GM18867 (cell line): ENCODE measurements around the gene SP6.
A peak's percentile ranks its signal among the peaks of the same experiment; 100 is the strongest.

Experiments used
- ATAC-seq: cut with Tn5 transposase; IDR thresholded peaks from one replicate; pipeline ENCODE4 v1.9.1; 2021; ENCODE audit warnings: mild to moderate bottlenecking, moderate library complexity; ENCODE audit not compliant: unreplicated experiment

Gene SP6

DNA sequence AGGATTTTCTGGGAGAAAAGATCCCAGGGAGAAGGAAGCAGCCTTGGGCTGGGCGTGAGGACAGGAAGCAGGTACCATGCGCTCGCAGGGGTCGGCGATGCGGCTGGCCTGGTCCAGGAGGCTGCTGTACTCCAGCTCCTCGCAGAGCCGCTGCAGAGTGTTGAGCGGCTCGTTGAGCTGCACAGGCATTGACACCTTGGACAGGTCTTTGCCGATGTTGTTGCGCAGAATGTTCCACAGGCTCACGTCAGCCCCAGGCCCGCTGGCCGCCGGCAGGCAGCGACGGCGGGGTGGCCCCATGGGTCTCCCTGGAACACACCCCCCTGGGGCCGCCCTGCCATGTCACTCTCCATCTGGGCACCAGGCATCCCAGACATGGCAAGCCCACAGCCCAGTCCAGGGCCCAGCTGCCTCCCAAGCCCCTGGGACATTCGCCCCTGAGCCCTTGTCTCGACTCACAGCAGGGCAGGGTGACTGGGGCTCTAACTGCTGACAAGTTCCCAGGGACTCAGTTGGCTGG, 37.4 kb downstream of the SP6 start:
- ATAC-seq, result no peak

DNA sequence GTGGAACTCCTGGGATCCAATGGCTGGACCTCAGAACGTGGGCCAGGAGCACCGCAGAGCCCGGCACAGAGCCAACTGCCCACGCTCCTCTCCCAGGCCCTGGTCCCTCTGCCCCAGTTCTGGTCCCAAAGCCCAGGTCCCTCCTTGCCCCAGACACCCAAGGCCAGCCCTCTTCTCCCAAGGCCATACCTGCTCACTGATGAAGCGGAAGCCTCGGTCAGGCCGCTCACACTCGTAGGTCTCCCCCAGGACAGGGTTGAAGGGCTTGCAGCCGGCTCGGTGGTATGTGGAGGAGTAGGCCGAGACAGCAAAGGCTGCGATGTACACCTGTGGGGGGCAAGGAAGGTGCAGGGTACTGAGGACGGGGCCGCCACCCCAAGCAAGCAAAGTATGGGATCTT, 37.9 kb downstream of the SP6 start:
- ATAC-seq, result no peak

DNA sequence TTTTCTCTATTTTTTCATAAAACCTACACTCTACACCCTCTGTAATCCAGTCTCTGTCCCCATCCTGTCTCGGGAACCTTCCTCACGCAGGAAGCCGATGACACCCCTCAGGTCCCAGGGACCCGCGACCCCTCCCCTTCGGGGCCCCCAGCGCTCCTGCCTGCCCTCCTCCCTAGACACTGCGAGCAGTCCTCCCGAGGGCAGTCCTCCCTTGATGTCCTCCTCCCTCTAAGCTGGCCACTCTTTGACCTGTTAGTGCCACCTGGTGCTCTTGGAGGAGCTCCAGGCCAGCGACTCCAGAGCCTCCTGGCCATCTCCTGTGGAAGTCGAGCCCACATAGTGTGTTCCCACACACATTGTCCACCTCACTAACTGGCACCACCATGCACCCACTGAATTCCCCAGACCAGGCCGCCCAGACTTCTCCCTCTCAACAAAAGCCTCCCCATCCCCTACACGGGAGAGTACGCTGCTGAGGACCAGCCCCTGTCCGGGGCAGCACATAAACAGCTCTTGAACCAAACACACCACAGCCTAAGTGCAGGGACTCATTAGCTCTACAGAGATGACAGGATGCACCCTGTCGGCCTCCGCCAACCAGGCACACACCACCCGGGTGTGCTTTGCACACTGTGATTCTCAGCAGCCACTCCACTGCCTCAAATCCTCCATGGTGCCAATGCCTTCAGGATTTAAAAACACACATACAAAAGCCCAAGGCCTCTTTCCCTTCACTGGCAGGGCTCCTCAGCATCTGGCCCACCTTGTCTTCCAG, 38.6 kb downstream of the SP6 start:
- no peak for ATAC-seq

DNA sequence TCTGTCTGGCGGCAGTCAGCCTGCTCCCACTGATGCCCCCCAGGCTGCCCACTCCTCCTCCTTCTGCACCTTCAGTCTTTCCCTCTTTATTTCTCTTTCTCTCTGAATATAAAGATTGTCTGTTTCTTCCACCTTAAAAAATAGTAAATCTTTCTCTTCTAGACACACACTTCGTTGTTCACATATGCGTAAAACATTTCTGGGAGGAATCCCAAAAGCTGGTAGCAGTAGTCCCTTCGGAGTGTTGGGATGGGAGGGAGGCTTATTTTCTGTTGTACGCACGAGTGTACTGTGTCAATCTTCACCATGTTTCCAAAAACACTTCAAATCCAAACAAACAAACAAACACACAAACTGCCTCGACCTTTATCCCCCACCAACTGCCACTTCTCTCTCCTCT, 39.3 kb downstream of the SP6 start:
- no peak for ATAC-seq

DNA sequence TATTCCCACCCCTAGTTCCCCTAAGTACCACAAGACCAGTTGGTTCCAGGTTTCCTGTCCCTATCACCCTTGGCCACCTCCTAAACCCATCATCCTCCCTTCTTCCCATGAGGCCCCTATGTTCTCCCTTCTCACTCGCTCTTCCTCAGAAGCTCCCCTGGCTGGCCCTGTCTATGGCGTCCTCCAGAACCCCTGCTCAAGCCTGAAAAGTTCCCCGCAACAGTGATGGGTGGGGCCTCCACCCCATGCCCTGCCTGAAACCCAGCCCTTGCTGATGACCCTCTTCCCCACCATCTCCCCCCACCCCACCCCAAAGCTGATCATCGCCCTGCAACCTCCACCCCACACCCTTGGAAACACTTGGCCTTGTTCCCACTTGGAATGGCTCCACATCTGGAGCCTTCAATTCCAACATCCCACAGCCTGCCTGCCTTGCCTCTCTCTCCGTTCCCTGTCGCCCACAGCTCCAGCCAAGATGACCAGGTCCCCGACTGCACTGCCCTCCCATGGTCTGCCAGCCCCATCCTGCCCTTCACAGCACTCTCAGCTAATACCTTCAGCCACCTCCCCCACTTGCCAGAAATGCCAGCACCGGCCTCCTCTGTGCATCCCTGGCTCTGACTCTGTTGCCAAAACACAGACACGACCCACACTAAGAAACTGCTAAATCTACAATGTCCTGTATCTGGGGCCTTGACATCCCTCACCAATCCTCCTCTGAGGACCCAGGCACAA, 39.9 kb downstream of the SP6 start:
- no peak for ATAC-seq

DNA sequence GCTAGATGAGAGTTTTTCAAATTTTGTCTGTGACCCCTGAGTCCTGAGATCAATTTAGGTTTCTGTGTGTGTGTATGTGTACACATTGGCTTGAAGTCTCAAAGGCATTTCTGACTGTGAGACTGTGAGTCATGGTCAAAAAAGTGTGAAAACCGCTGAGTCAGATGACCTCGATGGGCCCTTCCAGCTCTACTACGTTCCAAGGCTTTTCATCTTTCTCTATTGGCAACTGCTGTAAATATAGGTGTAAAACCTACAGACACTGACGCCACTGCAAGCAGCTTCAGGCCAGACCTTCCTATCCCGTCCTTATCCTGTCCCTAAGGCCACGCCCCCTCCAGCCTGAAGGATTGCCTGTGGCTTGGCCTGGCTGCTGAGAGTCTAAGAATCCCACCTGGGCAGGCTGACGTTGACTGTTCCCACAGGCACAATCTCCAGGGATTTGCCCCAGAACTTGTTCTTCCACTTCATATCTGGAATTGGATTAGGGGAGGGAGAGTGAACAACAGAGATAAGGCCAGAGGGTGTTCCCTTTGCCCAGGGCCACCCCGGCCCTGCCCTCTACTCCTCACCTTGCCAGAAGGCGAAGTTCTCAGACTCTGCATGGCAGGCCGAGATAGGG, 40.7 kb downstream of the SP6 start:
- ATAC-seq, result peak; percentile 61

DNA sequence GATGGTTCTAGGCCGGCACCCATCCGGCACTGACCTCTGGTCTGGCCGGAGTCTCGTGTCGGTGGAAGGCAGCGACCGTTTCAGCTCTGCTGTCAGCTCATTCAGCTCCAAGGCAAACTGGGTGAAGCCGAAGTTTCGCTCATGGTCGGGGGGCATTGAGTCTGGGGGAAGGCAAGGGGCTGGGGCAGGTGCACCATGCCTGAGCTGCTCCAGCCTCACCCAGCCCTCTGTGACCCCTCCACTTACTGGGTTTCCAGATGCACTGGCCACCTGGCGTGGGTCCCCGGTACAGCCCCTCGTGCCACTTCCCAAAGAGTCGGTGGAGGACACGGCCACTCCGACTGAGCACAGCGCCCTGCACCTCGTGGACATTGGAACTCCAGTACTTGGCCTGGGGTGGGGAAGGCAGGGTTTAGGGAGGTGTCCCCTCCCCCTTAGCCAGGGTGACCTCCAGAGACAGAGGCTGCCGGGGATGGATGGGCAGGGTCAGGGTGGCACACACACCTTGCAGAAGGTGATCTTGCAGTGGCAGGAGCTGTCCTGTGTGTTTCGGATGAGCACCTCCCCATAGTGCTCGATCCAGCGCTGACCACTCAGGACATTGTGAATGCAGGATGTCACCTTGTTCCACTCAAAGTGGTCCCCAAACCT, 42.0 kb downstream of the SP6 start:
- no peak for ATAC-seq

DNA sequence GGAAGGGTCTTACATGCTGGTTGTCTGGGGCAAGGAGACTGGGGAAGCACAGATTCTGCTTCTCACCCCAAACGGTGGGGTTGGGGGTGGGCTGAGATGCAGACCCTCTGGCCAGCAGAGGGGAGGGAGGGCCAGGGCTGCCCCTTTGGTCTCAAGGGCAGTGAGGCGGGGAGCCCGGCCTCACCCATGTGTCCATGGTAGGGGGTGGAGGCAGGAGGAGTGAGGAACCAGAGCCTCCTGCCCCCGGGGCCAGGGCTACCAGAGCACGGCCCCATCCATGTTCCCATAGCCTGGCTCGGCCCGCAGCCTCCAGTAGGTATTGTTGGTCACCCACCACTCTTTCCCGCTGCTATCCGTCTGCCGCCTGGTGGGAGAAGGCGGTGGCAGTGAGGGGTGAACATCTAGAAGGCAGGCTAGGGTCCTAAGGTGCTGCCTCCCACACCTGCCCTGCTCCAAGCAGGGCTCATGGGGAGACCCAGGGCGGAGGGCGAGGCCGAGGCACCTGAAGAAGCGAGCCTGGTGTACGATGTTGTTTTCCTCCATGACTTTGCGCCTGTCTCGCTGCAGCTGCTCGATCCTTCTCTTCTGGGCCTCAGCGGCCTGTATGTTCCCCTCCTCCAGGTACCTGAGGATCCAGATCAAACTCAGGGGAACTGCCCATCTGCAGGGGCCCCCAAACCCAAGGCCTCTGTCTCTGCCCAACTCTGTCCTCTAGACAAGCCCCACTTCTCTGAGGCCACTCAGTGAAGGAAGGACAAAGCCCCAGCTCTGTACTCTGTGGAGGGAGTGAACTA, 42.7 kb downstream of the SP6 start:
- no peak for ATAC-seq

DNA sequence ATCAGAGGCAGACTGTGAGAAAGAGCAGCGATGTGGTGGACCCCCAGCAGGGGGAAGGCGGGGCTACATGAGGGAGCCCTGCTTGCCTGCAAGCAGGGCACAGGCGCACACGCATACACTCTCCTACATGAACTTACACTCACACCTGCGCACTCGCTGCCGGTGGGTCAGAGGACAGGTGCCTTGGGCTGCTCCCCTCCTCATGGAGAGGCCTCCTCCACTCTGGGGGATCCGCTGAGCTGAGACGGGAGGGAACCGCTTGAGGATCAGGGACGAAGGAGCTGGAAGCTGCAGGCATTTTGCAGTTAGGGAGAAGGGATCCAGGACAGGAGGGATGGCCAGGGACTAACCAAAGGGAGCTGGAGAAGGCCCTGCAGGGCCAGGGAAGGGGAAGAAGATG, 43.5 kb downstream of the SP6 start:
- ATAC-seq, result no peak

DNA sequence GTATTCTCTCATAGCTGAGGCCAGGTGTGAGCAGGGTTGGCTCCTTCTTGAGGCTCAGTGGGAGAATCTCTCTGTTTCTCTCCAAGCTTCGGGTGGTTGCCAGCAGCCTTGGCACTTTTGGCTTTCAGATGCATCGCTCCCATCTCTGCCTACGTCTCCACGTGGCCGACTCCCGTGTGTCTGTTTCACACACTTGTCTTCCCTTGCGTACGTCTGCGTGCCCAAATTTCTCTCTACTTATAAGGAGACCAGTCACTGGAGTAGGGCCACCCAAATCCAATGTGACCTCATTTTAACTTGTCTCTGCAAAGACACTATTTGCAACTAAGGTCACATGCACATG, 44.1 kb downstream of the SP6 start:
- no peak for ATAC-seq

DNA sequence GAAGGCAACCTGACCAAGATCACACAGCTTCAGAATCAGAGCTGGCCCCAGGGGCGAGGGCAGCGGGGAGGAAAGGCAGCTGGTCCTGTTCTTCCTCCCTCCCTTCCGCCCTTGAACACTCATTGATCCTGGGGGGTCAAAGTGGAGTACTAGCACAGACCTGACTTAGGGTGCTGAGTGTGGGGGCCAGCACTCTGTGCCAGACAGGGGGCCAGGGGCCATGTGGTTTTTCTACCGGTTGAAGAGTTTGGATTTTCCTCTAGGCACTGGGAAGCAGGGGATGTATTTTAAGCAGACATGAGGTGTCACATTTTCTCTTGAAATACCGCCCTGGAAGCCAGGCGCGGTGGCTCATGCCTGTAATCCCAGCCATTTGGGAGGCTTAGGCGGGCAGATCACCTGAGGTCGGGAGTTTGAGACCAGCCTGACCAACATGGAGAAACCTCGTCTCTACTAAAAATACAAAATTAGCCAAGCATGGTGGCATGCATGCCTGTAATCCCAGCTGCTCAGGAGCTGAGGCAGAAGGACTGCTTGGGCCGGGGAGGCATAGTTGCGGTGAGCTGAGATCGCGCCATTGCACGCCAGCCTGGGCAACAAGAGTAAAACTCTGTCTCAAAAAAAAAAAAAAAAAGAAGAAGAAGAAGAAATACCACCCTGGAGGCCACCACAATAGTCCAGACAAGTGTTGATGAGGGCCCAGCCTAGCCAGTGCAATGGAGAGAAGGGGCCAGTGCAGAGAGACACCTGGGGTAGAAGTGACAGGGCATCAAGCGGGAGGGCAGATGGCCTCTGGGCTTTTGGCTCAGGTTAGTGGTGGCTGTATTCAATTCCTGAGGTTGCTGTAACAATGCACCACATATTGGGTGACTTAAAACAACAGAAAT, 44.7 kb downstream of the SP6 start:
- ATAC-seq, result no peak

DNA sequence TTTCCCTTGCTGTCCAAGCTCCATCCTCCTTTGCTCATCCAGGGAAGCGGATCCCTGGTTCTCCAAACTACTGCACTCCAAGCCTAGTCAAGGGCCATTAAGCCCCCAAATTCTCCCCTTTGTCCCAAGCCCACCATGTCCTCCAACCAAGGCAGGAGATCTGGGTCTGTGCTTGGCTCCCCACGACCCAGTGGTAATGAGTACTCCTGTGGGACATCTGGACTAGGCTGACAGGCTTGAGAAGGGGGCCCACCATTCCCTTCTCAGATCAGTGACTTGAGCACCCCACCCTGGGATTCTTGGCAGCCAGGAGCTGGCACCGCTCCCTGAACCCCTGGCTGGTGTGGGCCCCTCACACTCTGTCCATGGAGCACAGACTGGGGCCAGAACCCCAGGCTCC, 46.5 kb downstream of the SP6 start:
- ATAC-seq, result no peak

DNA sequence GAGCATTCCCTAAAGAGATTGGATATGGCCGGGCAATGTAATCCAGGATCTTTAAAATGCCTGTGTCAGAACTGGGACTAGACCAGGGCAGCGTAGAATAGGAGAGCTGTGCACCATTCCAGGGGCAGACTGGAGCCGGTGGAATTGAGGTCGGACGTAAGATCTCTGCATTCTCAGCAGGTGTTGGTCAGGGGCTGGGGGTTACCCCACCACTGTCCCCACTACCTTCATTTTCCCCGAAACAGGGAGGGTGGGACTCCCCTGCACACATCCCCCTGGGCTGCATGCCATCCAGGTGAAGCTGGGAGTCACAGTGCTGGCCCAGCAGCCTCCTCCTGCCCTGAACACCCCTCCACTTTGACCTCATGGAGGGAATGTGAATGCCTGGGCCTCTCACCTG, 47.2 kb downstream of the SP6 start:
- ATAC-seq, result no peak

DNA sequence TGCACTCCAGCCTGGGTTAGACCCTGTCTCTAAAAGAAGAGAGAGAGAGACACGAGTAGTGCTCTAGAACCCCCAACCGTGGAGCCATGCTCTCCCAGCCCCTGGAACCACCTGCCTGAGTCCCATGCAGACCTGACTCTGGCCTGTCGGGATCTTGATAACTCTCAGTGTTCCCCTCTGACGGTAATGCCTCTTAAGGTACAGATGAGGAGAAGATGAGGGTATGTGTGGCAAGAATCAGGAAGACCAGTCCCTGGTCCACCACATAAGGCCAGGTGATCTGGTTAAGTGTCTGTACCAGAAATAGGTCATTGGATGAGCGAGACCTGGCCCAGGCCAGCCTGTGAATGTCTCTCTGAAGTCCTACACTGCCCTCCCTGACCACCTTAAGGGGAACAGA, 47.8 kb downstream of the SP6 start:
- ATAC-seq, result no peak

DNA sequence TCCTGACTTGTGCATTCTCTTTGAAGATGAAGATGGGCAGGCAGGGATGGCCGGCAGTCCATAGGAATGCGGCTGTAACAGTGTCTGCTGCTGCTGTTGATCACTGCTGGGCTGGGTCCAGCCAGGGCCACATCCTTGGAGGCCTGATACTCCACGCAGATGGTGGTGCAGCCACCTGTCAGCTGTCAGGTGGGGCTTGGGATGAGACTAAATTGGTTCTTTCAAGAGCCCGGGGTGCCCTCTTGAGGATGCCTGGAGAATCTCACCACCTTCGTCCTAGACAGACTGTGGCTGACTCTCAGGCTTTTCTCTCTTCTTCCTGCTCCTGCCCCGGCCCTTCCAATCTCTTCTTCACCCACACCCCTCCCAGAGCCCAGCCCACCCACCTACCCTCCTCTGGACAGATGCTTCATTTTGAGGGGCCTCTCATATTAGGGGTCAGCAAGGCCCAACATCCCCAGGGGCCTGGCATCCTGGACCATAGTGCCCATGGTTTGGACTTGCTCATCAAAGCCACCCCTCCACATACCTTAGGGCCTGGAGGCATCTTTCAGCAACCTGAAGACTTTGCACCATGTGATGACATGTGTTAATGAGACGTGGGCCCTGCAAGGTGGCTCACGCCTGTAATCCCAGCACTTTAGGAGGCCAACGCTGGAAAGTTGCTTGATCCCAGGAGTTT, 48.5 kb downstream of the SP6 start:
- peak; percentile 49 for ATAC-seq

DNA sequence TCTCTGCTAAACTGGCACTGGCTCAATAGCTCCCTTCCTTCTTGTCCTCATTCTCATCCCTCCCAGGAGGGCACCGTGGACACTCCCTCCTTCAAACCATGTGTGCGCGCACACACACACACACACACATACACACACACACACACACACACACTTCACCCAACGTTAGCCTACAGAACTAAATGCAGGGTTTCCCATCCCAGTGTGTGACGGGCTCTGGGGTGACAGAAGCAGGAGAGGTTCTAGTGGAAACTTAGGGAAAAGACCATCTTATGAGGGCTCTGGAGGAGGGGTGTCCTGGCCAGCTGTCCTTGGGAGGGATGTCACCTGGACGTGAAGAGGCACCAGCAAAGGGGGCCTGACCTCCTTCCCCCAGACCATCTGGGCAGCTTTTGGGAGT, 49.1 kb downstream of the SP6 start:
- ATAC-seq, result no peak

DNA sequence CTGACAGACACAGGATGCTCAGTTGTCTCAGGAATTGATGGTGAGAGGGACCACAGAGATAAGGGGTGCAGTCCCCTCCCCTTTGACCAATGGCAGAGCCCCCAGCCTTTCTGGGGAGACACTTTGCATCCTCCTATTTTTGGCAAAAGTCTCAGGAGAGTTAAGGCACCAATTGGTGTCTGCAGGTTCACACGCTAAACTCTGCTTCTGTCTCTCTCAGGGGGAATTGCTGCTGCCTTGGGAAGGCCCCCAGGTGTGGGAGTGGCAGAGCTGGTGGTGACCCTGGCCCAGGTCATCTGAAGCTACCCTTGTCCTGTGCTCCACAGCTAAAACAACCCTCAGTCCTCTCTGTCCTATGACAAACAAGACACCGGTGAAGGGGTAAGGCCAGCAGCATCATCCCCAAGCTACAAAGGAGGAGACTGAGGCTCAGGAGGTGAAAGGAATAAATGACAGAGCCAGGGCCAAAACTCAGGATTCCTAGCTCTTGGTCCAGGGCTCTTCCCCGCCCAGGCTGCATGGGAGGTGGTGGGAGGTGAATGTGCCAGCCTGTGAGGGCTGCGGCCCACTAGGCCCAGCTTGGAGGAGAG, 49.7 kb downstream of the SP6 start:
- ATAC-seq, result no peak

DNA sequence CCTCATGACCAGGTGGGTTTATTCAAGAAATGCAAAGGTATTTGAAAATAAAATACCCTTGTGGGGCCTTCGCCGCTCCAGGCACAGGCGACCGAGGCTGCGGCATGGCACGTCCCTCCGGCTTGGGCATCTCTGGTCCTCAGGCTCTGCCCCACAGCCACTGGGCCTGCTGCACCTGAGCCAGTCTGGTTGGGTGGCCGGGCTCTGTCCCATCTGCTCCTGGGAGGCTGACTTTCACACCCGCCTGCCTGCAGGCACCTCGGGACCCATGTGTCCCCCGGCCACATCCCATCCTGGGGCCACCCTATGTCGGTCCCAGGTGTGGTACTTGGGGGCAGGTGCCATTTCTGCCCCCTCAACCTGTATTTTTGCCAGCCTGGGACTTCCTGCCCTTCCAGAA, 50.3 kb downstream of the SP6 start:
- ATAC-seq, result no peak

DNA sequence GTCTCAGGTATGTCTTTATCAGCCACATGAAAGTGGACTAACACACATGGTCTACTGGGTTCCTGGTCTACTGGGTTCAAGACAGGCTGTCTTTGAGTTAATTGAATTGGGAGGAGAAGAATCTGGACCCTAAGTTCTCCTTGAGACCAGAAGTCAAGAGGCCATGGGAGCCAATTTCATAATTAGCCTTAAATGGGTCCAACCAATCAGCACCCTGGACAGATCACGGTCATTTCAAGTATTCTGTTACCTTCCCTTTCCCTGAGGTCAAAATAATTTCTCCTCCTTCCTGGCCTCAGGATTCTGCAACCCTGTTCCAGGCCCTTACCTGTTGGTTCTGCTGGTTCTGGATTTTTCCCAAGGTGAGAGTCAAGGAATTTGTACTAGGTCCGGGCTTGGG, 53.2 kb downstream of the SP6 start:
- ATAC-seq, result no peak
